HepG2 (cell line): ENCODE results near the gene DHRS13. TPM values are rescaled to one million over a fixed set of nuclear protein-coding genes. Genes with fewer than 3 reads are reported as not detected.

Experiments used
- ARHGAP35 ChIP-seq: sonication (generic); formaldehyde crosslinking; IDR thresholded peaks from 2 replicates; pipeline ENCODE4 v1.9.0; 2022; ENCODE audit warnings: mild to moderate bottlenecking, inconsistent platforms, moderate library complexity, missing genetic modification reagents, borderline replicate concordance
- ARNT ChIP-seq: fragments of 450-650 bp; IDR thresholded peaks from 2 replicates; pipeline ENCODE4 v1.6.1; 2017
- CC2D1A ChIP-seq: sonication (generic); formaldehyde crosslinking; IDR thresholded peaks from 2 replicates; pipeline ENCODE4 v1.8.1; 2023; ENCODE audit warnings: mild to moderate bottlenecking, missing genetic modification reagents
- E2F1 ChIP-seq: sonication (generic); formaldehyde crosslinking; IDR thresholded peaks from 2 replicates; pipeline ENCODE4 v1.5.0; 2020; ENCODE audit warnings: missing genetic modification reagents
- ETS1 ChIP-seq: sonication (generic); formaldehyde crosslinking; IDR thresholded peaks from 2 replicates; pipeline ENCODE4 v1.4.0; 2020; ENCODE audit warnings: missing genetic modification reagents
- HMG20A ChIP-seq: IDR thresholded peaks from 2 replicates; pipeline ENCODE4 v1.6.1; 2016; ENCODE audit warnings: borderline replicate concordance
- MLLT10 ChIP-seq: sonication (generic); formaldehyde crosslinking; IDR thresholded peaks from 2 replicates; pipeline ENCODE4 v1.4.0; 2020; ENCODE audit warnings: missing genetic modification reagents
- NFRKB ChIP-seq: fragments of 450-650 bp; IDR thresholded peaks from 2 replicates; pipeline ENCODE4 v1.6.1; 2017
- NR0B2 ChIP-seq: sonication (generic); formaldehyde crosslinking; IDR thresholded peaks from 2 replicates; pipeline ENCODE4 v1.4.0; 2020; ENCODE audit warnings: mild to moderate bottlenecking, missing genetic modification reagents
- NR3C1 ChIP-seq: sonication (generic); formaldehyde crosslinking; IDR thresholded peaks from 2 replicates; pipeline ENCODE4 v1.4.0; 2020; ENCODE audit warnings: missing genetic modification reagents
- SIN3A ChIP-seq: IDR thresholded peaks from 2 replicates; pipeline ENCODE4 v1.6.1; 2011; ENCODE audit warnings: low read depth, mild to moderate bottlenecking, control low read depth, low read length, borderline replicate concordance
- ZBTB2 ChIP-seq: sonication (generic); formaldehyde crosslinking; IDR thresholded peaks from 2 replicates; pipeline ENCODE4 v1.8.0; 2022; ENCODE audit warnings: low read depth, missing genetic modification reagents
- ZMAT3 ChIP-seq: sonication (generic); formaldehyde crosslinking; conservative IDR thresholded peaks from 2 replicates; pipeline ENCODE4 v1.7.0; 2021; ENCODE audit warnings: missing genetic modification reagents
- ZNF20 ChIP-seq: sonication (generic); formaldehyde crosslinking; IDR thresholded peaks from 2 replicates; pipeline ENCODE4 v1.4.0; 2020; ENCODE audit warnings: mild to moderate bottlenecking, moderate library complexity, missing genetic modification reagents
- ZNF407 ChIP-seq: sonication (generic); formaldehyde crosslinking; IDR thresholded peaks from one replicate; pipeline ENCODE4 v1.5.1; 2020; ENCODE audit warnings: mild to moderate bottlenecking, missing genetic modification reagents; ENCODE audit errors: not compliant biosample characterization
- ZNF446 ChIP-seq: sonication (generic); formaldehyde crosslinking; IDR thresholded peaks from 2 replicates; pipeline ENCODE4 v1.5.0; 2020; ENCODE audit warnings: mild to moderate bottlenecking, missing genetic modification reagents
- ZNF510 ChIP-seq: sonication (generic); formaldehyde crosslinking; IDR thresholded peaks from 2 replicates; pipeline ENCODE4 v1.4.0; 2020; ENCODE audit warnings: low read depth, mild to moderate bottlenecking, missing genetic modification reagents
- polyA plus RNA-seq, 8 experiments: library from polyadenylated mRNA; depleted of rRNA in 3 of 8; stranded (reverse) in 7 of 8; unstranded in 1 of 8; fragments of >200 nt; fragmentation: Illumina TruSeq in 4 of 8; extraction: Trizol in 4 of 8; gene quantifications; 2 replicates each; pipeline versions ENCODE4 v1.2.1 to v1.2.3, GENCODE V29; 2011 to 2016; ENCODE audit warnings: low read depth in 4 of 8, missing spikeins in 1 of 8, mixed read lengths in 1 of 8; ENCODE audit not compliant: insufficient read depth in 1 of 8
- total RNA-seq, 5 experiments: library from RNA; depleted of rRNA; stranded (reverse); fragments of >200 nt; fragmentation: Illumina TruSeq; extraction: Trizol; gene quantifications; 2 replicates each; pipeline ENCODE4 v1.2.3, GENCODE V29; 2016; ENCODE audit warnings: low read depth in 1 of 5

The DHRS13 gene
- total and polyA plus RNA-seq, 2 of the 13 experiments (the other 11 are each of a cell fraction or from before 2014, with no cell fraction given) = 11.8 to 12.6 TPM

GRCh38 chr17:28854457-28855335, 48.2 kb downstream of the DHRS13 start, which contains the start of gene ERAL1 (continued):
- no peak for TF ChIP-seq NR3C1 (CRISPR knock-in tag)
- no peak for TF ChIP-seq ARHGAP35 (CRISPR knock-in tag)
- TF ChIP-seq ZNF407 = peak; percentile 45
- no peak for TF ChIP-seq ARNT
- TF ChIP-seq ZNF510 (CRISPR knock-in tag) = no peak; the same call in 1 of the 2 replicates
- peak; percentile 75 for TF ChIP-seq NR0B2 (CRISPR knock-in tag)
- TF ChIP-seq E2F1 = peak; percentile 46; the same call in 1 of the 2 replicates
- TF ChIP-seq SIN3A = peak; percentile 91; the same call in 1 of the 2 replicates
- peak; percentile 56; the same call in 1 of the 2 replicates for TF ChIP-seq ZMAT3
- no peak for TF ChIP-seq ZBTB2 (CRISPR knock-in tag)
- no peak for TF ChIP-seq ZNF20 (CRISPR knock-in tag)
- TF ChIP-seq ETS1 = no peak
- TF ChIP-seq CC2D1A (CRISPR knock-in tag) = no peak
- TF ChIP-seq NFRKB = no peak
- no peak for TF ChIP-seq MLLT10
- TF ChIP-seq HMG20A (CRISPR knock-in tag) = no peak
- TF ChIP-seq ZNF446 (CRISPR knock-in tag) = no peak
